Keratinocyte (primary cell): ENCODE measurements around the gene ARIH1. TPM values are rescaled to one million over a fixed set of nuclear protein-coding genes. Genes with fewer than 3 reads are reported as not detected.
"Not testable (repeated sequence)": the region's sequence is repeated elsewhere in the genome, so short reads cannot be mapped to it uniquely, and the experiment has no call there.

Source experiments
- DNase-seq: peaks from one replicate; pipeline ENCODE4 v3.0.0-alpha.2; 2011; ENCODE audit warnings: low read depth, missing footprints, low spot score
- FAIRE-seq: peaks from 2 replicates; lab custom pipeline; 2011; peaks lifted over from hg19 to GRCh38; lab: Jason Lieb, UNC
- H2AFZ ChIP-seq: 2 replicates; pipeline ENCODE4 v1.6.0; 2012; ENCODE audit warnings: low read length, control low read depth, inconsistent platforms; ENCODE audit not compliant: control insufficient read depth
- H3K27ac ChIP-seq: 2 replicates; pipeline ENCODE4 v1.5.1; 2011; ENCODE audit warnings: low read length; ENCODE audit not compliant: control insufficient read depth, insufficient read depth
- H3K27me3 ChIP-seq: 3 replicates; pipeline ENCODE4 v1.6.0; 2011; ENCODE audit warnings: low read length; ENCODE audit not compliant: control insufficient read depth, insufficient read depth; ENCODE audit errors: extremely low read depth
- H3K36me3 ChIP-seq, 2 experiments: 2 replicates in 1 of 2; 3 replicates in 1 of 2; pipeline ENCODE4 v1.5.1; 2011; ENCODE audit warnings: low read length in 2 of 2, mild to moderate bottlenecking in 1 of 2; ENCODE audit not compliant: control insufficient read depth in 2 of 2, insufficient read depth in 2 of 2; ENCODE audit errors: extremely low read depth in 1 of 2
- H3K4me1 ChIP-seq: 3 replicates; pipeline ENCODE4 v1.5.1; 2011; ENCODE audit warnings: low read length; ENCODE audit not compliant: control insufficient read depth, insufficient read depth; ENCODE audit errors: extremely low read depth
- H3K4me2 ChIP-seq: 3 replicates; pipeline ENCODE4 v1.6.0; 2011; ENCODE audit warnings: low read depth, low read length; ENCODE audit not compliant: control insufficient read depth, insufficient read depth; ENCODE audit errors: extremely low read depth
- H3K4me3 ChIP-seq, 3 experiments: fragments of 200-600 bp in 1 of 3; sonication (generic) in 1 of 3; 2 replicates in 2 of 3; 3 replicates in 1 of 3; pipeline ENCODE4 v1.5.1; 2011 to 2016; ENCODE audit warnings: low read length in 3 of 3, mild to moderate bottlenecking in 3 of 3, control low read depth in 2 of 3, inconsistent platforms in 1 of 3, low read depth in 1 of 3, mixed read lengths in 1 of 3, mixed run types in 1 of 3, moderate library complexity in 1 of 3; ENCODE audit not compliant: control insufficient read depth in 2 of 3, insufficient read depth in 2 of 3; ENCODE audit errors: extremely low read depth in 1 of 3
- H3K79me2 ChIP-seq: 2 replicates; pipeline ENCODE4 v1.6.0; 2012; ENCODE audit warnings: low read length; ENCODE audit not compliant: control insufficient read depth, insufficient read depth
- H3K9ac ChIP-seq: 3 replicates; pipeline ENCODE4 v1.6.0; 2011; ENCODE audit warnings: low read length; ENCODE audit not compliant: control insufficient read depth, insufficient read depth; ENCODE audit errors: extremely low read depth
- H3K9me1 ChIP-seq: 3 replicates; pipeline ENCODE4 v1.6.0; 2011; ENCODE audit warnings: low read length; ENCODE audit not compliant: control insufficient read depth, insufficient read depth; ENCODE audit errors: extremely low read depth
- H3K9me3 ChIP-seq: 2 replicates; pipeline ENCODE4 v1.5.1; 2012; ENCODE audit warnings: low read depth, low read length; ENCODE audit not compliant: control insufficient read depth
- H4K20me1 ChIP-seq: 3 replicates; pipeline ENCODE4 v1.6.0; 2011; ENCODE audit warnings: low read length; ENCODE audit not compliant: control insufficient read depth, insufficient read depth; ENCODE audit errors: extremely low read depth
- EZH2 ChIP-seq: IDR thresholded peaks from one replicate; pipeline ENCODE4 v1.6.1; 2012; ENCODE audit warnings: inconsistent platforms, mild to moderate bottlenecking, low read length, moderate library complexity
- dilution Hi-C: fragments of 300-500 bp; cut with MboI; formaldehyde crosslinking; loops from one replicate; pipeline ENCODE4 v1.7.0; 2020; ENCODE audit warnings: low sequenced_read_pairs; ENCODE audit not compliant: extremely low pct_ligation_motif_present
- polyA plus RNA-seq, 5 experiments: library from polyadenylated mRNA; depleted of rRNA in 3 of 5; stranded (reverse) in 3 of 5; stranded (forward) in 1 of 5; unstranded in 1 of 5; fragments of >200 nt; gene quantifications; 1 replicate in 1 of 5; 2 replicates in 3 of 5; 3 replicates in 1 of 5; pipeline versions ENCODE4 v1.2.1 to v1.2.3, GENCODE V29; 2011 to 2012; ENCODE audit warnings: missing spikeins in 2 of 5, low read depth in 1 of 5, low replicate concordance in 1 of 5
- TF ChIP-seq, protein P1 (sequence below), 3 experiments: IDR thresholded peaks in 1 of 3; conservative IDR thresholded peaks in 1 of 3; optimal IDR thresholded peaks in 1 of 3; 2 replicates in 2 of 3; 3 replicates in 1 of 3; pipeline versions ENCODE3 to v1.5.1; 2011; ENCODE audit warnings: low read length in 3 of 3, mild to moderate bottlenecking in 3 of 3, moderate library complexity in 2 of 3, control low read depth in 1 of 3, inconsistent platforms in 1 of 3; ENCODE audit not compliant: insufficient read depth in 2 of 3; ENCODE audit errors: extremely low read depth in 1 of 3

ARIH1 gene
- polyA plus RNA-seq, 1 donor (not counting 4 experiments of a cell fraction or from before 2014, with no cell fraction given) = 70.6 TPM

DNA sequence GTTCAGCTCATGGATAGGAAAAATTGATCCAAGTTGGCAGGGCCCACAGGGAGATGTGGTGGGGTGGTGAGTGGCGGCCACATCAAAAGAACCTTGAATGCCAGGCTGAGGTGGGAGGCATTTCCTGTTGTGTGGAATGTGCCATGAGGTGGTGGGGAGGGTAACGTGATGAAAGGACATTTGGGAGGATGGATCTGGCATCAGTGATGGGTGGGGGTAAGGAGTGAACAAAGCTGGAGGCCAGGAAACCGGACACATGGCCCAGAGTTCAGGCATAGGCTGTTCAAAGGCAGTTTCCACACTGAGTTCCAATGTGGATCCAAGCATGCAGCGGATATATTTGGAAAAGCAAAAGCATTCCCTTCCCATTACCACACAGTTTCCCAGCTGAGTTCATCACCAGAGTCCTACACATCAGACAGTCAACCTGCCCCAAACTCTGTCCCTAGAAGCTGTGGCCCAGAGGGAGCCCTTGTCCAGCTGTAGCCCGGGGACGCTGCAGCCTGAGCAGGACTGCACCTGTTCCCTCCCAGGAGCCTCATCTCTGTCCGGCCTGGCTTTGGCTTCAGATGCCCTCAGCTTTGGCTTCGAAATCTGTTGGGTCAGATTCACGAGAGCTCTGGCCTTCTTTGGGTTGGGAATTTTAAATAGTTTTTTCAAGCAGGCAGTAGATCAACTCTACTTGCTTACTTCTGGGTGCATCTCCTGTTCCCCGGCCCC, 142.5 kb downstream of the ARIH1 start:
- no peak for DNase-seq
- no peak overlapping the region for H3K4me2 ChIP-seq
- H3K27me3 ChIP-seq = no peaks in the 10 kb centered on the region
- no peak overlapping the region for H3K4me3 ChIP-seq
- H3K9me3 ChIP-seq = no peaks in the 10 kb centered on the region
- H3K4me1 ChIP-seq = no peaks in the 10 kb centered on the region
- H3K27ac ChIP-seq = no peak overlapping the region
- H3K9me1 ChIP-seq = no peaks in the 10 kb centered on the region
- no peak overlapping the region for H2AFZ ChIP-seq
- dilution Hi-C loops = no loop called here
- TF ChIP-seq, protein P1, sequence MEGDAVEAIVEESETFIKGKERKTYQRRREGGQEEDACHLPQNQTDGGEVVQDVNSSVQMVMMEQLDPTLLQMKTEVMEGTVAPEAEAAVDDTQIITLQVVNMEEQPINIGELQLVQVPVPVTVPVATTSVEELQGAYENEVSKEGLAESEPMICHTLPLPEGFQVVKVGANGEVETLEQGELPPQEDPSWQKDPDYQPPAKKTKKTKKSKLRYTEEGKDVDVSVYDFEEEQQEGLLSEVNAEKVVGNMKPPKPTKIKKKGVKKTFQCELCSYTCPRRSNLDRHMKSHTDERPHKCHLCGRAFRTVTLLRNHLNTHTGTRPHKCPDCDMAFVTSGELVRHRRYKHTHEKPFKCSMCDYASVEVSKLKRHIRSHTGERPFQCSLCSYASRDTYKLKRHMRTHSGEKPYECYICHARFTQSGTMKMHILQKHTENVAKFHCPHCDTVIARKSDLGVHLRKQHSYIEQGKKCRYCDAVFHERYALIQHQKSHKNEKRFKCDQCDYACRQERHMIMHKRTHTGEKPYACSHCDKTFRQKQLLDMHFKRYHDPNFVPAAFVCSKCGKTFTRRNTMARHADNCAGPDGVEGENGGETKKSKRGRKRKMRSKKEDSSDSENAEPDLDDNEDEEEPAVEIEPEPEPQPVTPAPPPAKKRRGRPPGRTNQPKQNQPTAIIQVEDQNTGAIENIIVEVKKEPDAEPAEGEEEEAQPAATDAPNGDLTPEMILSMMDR (optimal IDR thresholded peaks at IDR 0.05 in 1 of 3, IDR thresholded peaks at IDR 0.05 in 1 of 3, conservative IDR thresholded peaks at IDR 0.05 in 1 of 3; ENCODE audit: extremely low read depth in 1 of 3, insufficient read depth in 2 of 3, low read length in 3 of 3) = no peak
- no peak for TF ChIP-seq EZH2
- FAIRE-seq = no peak
- H4K20me1 ChIP-seq = no peaks in the 10 kb centered on the region
- H3K36me3 ChIP-seq = no peaks in the 10 kb centered on the region
- H3K9ac ChIP-seq = no peak overlapping the region
- H3K79me2 ChIP-seq = no peaks in the 10 kb centered on the region

DNA sequence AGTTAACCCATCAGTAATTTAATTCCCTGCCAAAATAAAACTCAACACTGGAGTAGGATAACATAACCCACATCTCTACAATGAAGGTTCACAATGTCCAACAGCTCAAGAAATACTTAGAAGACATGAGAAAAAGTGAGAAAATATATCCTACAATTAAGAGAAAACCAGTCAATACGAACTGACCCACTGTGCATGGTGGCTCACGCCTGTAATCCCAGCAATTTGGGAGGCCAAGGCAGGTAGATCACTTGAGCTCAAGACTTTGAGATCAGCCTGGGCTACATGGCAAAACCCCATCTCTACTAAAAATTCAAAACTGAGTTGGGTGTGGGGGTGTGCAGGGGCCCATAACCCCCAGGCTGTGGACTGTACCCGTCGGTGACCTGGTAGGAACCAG, 149.7 kb downstream of the ARIH1 start:
- H3K36me3 ChIP-seq, H3K9ac ChIP-seq, H2AFZ ChIP-seq, H3K27ac ChIP-seq, FAIRE-seq, H3K9me3 ChIP-seq, H4K20me1 ChIP-seq, dilution Hi-C loops, H3K79me2 ChIP-seq, H3K4me2 ChIP-seq, H3K4me1 ChIP-seq, H3K4me3 ChIP-seq, H3K27me3 ChIP-seq, DNase-seq, H3K9me1 ChIP-seq: not testable (repeated sequence)

DNA sequence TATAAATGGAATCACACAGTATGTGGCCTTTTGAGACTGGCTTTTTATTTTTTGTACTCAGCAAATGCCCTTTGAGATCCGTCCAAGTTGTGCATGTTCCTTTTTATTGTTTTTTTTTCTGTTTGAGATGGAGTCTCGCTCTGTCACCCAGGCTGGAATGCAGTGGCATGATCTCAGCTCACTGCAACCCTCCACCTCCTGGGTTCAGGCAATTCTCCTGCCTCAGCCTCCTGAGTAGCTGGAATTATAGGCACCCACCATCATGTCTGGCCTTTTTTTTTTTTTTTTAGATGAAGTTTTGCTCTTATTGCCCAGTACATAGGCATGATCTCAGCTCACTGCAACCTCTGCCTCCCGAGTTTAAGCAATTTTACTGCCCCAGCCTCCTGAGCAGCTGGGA, 152.0 kb downstream of the ARIH1 start:
- H3K4me1 ChIP-seq, H3K4me2 ChIP-seq, H4K20me1 ChIP-seq, H2AFZ ChIP-seq, H3K79me2 ChIP-seq, H3K9me3 ChIP-seq, DNase-seq, H3K27ac ChIP-seq, H3K9me1 ChIP-seq, H3K9ac ChIP-seq, FAIRE-seq, H3K4me3 ChIP-seq, H3K36me3 ChIP-seq, dilution Hi-C loops, H3K27me3 ChIP-seq: not testable (repeated sequence)
